Skeletal muscle satellite cell (primary cell): Measurements from ENCODE around the gene TMEM154.

Experiments used
- H3K27me3 ChIP-seq: 2 replicates; pipeline ENCODE4 v1.7.0; 2013; ENCODE audit warnings: low read length; ENCODE audit not compliant: control insufficient read depth, insufficient read depth
- H3K36me3 ChIP-seq: 2 replicates; pipeline ENCODE4 v1.7.0; 2013; ENCODE audit warnings: mild to moderate bottlenecking, control low read depth, low read length; ENCODE audit not compliant: insufficient read depth
- H3K4me1 ChIP-seq: 2 replicates; pipeline ENCODE4 v1.7.0; 2013; ENCODE audit warnings: low read length; ENCODE audit not compliant: control insufficient read depth, insufficient read depth
- H3K4me2 ChIP-seq: 2 replicates; pipeline ENCODE4 v1.7.0; 2013; ENCODE audit warnings: mild to moderate bottlenecking, low read length
- H3K4me3 ChIP-seq: 2 replicates; pipeline ENCODE4 v1.7.0; 2013; ENCODE audit warnings: low read length
- H3K9ac ChIP-seq: 2 replicates; pipeline ENCODE4 v1.7.0; 2013; ENCODE audit warnings: mild to moderate bottlenecking, low read depth, low read length, moderate library complexity
- H3K9me3 ChIP-seq: replicated peaks from 2 replicates; pipeline ENCODE4 v1.7.0; 2013; ENCODE audit warnings: mild to moderate bottlenecking, control low read depth, low read length

TMEM154 gene

GRCh38 chr4:152663203-152664066, 16.4 kb downstream of the TMEM154 start:
- Histone ChIP-seq H3K36me3 (no peaks in the 10 kb centered on the region), H3K27me3 (no peaks in the 10 kb centered on the region), H3K4me2 (no peak overlapping the region), H3K9me3 (no peaks in the 10 kb centered on the region), H3K4me3 (no peak overlapping the region), H3K9ac (no peak overlapping the region), H3K4me1 (no peaks in the 10 kb centered on the region)

DNA sequence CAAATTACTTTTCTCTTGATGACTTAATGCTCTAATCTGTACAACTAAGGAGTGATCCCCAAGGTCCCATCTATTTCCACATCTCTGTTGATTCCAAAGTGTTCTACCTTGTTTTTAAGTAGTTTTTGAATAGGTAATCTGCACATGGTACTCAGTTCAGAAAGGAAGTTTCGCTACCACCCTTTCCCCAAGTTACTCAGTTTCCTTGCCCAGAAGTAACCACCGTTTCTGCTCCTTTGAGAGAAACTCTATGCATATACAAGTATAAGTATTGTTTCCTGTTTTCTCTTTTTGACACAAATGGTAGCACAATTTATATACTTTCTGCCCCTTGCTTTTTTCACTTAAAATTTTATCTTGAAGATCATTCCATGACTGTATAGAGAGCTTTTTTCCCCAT, 18.1 kb downstream of the TMEM154 start:
- Histone ChIP-seq H3K4me2 (no peak overlapping the region), H3K36me3 (no peaks in the 10 kb centered on the region), H3K27me3 (no peaks in the 10 kb centered on the region), H3K4me1 (no peaks in the 10 kb centered on the region), H3K9ac (no peak overlapping the region), H3K9me3 (no peaks in the 10 kb centered on the region), H3K4me3 (no peak overlapping the region)

GRCh38 chr4:152660526-152660925, 19.3 kb downstream of the TMEM154 start:
- no peak overlapping the region for H3K4me3 ChIP-seq
- H3K4me1 ChIP-seq, result no peaks in the 10 kb centered on the region
- no peaks in the 10 kb centered on the region for H3K9me3 ChIP-seq
- no peaks in the 10 kb centered on the region for H3K36me3 ChIP-seq
- H3K4me2 ChIP-seq, result no peak overlapping the region
- H3K9ac ChIP-seq, result no peak overlapping the region
- H3K27me3 ChIP-seq, result no peaks in the 10 kb centered on the region

DNA sequence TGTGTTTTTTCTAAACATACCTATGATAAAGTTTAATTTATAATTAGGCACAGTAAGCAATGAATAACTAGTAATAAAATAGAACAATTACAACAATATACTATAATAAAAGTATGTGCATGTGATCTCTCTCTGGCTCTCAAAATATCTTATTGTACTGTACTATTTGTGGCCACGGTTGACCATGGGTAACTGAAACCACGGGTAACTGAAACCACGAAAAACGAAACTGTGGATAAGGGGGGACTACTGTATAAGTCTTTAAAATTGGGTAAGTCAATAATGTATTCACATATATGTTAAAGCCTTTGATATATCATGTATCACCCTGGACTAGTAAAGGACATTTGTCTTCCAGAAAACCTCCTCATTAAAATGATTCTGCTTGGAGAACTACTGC, 20.0 kb downstream of the TMEM154 start:
- Histone ChIP-seq H3K4me2 (no peak overlapping the region), H3K9ac (no peak overlapping the region), H3K27me3 (no peaks in the 10 kb centered on the region), H3K4me1 (no peaks in the 10 kb centered on the region), H3K9me3 (no peaks in the 10 kb centered on the region), H3K4me3 (no peak overlapping the region), H3K36me3 (no peaks in the 10 kb centered on the region)

GRCh38 chr4:152657657-152658056, 22.1 kb downstream of the TMEM154 start:
- no peak overlapping the region for H3K4me3 ChIP-seq
- H3K9ac ChIP-seq, result no peak overlapping the region
- H3K9me3 ChIP-seq, result no peaks in the 10 kb centered on the region
- no peaks in the 10 kb centered on the region for H3K27me3 ChIP-seq
- no peaks in the 10 kb centered on the region for H3K36me3 ChIP-seq
- H3K4me1 ChIP-seq, result no peaks in the 10 kb centered on the region
- H3K4me2 ChIP-seq, result no peak overlapping the region

DNA sequence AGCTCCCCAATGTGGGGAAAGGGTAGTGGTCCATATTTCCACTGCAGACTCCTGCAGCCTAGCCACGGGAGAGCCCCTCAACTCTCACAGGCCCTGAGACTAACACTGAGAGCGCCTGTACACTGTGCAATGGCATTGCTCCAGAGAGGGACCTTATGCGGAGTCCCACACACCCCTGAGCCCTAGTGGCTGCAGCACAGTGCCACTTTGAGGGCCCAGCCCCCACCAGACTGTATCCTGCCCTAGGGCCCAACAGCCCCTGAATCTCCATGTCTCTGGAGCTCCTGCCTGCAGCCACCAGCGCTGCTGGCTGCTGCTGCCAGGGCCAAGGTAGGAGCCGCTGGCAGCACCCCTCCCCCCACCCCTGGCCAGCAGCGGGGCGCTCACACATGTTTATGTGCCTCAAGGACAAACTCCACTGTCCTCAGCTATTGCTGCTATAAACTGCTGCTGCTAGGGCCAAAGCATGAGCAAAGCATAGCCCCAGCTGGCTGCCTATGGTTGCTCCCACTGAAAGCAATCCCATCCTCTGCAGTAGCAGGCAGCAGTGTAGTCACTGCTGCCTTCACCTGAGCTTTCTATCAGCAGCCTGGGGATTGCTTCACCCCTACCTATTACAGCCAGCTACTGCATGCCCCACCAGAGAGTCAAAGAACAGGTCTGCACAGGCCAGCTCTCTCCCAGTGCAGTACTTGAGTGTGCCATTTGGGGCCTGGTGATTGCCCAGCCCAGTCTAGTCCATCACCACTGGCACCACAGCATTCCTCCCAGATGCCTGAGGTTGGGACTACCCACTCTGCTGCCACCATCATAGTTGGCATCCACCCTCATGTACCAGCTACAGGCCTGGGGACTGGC, 24.3 kb downstream of the TMEM154 start:
- H3K36me3 ChIP-seq, result no peaks in the 10 kb centered on the region
- no peak overlapping the region for H3K9ac ChIP-seq
- no peaks in the 10 kb centered on the region for H3K27me3 ChIP-seq
- no peak overlapping the region for H3K4me3 ChIP-seq
- H3K4me2 ChIP-seq, result no peak overlapping the region
- no peaks in the 10 kb centered on the region for H3K4me1 ChIP-seq
- H3K9me3 ChIP-seq, result no peaks in the 10 kb centered on the region

- no peak overlapping the region for H3K4me3 ChIP-seq
- no peaks in the 10 kb centered on the region for H3K4me1 ChIP-seq
- H3K9ac ChIP-seq, result no peak overlapping the region
- no peaks in the 10 kb centered on the region for H3K36me3 ChIP-seq
- no peaks in the 10 kb centered on the region for H3K27me3 ChIP-seq
- H3K4me2 ChIP-seq, result no peak overlapping the region
- H3K9me3 ChIP-seq, result no peaks in the 10 kb centered on the region
Observed at GRCh38 chr4:152652102-152652501, 27.7 kb downstream of the TMEM154 start.

DNA sequence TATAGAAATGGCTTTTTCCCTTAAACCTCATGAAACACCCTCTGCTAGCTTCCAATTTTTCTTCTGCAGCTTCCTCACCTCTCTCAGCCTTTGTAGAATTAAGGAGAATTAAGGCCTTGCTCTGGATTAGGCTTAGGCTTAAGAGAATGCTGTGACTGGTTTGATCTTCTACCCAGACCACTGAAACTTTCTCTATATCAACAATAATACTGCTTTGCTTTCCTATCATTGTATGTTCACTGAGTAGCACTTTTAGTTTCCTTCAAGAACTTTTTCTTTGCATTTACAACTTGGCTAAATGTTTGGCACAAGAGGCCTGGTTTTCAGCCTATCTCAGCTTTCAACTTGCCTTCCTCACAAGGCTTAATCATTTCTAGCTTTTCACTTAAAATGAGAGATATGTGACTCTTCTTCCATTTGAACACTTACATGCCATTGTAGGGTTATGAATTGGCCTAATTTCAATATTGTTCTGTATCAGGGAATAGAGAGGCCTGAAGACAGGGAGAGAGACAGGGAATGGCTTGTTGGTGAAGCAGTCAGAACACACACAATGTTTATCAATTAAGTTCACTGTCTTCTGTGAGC, 28.2 kb downstream of the TMEM154 start:
- no peak overlapping the region for H3K4me3 ChIP-seq
- H3K9ac ChIP-seq, result no peak overlapping the region
- no peaks in the 10 kb centered on the region for H3K4me1 ChIP-seq
- no peaks in the 10 kb centered on the region for H3K9me3 ChIP-seq
- H3K27me3 ChIP-seq, result no peaks in the 10 kb centered on the region
- H3K4me2 ChIP-seq, result no peak overlapping the region
- H3K36me3 ChIP-seq, result no peaks in the 10 kb centered on the region

DNA sequence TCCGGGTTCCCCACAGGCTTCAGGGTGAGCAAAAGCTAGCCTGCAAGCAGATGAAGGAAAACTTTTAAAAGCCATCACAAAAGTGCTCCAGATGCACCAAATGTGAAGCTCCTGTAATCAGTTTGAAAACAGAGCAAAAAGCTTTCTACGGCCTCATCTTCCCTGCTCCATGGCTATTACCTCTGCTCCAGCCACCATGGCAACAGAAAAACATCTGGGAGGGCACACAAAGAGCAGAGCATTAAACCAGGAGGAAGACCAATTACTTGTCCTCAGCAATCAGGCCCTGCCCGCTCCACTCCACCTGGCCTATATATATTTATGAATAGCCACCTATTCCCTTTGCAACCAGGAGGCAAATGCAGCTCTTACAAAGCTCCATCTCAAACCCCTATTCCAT, 33.6 kb downstream of the TMEM154 start:
- no peaks in the 10 kb centered on the region for H3K4me1 ChIP-seq
- H3K9ac ChIP-seq, result no peak overlapping the region
- H3K4me3 ChIP-seq, result no peak overlapping the region
- no peaks in the 10 kb centered on the region for H3K9me3 ChIP-seq
- no peak overlapping the region for H3K4me2 ChIP-seq
- no peaks in the 10 kb centered on the region for H3K27me3 ChIP-seq
- no peaks in the 10 kb centered on the region for H3K36me3 ChIP-seq

- Histone ChIP-seq H3K9ac (no peak overlapping the region), H3K4me1 (no peaks in the 10 kb centered on the region), H3K27me3 (no peaks in the 10 kb centered on the region), H3K4me3 (no peak overlapping the region), H3K4me2 (no peak overlapping the region), H3K9me3 (no peaks in the 10 kb centered on the region), H3K36me3 (no peaks in the 10 kb centered on the region)
Observed at GRCh38 chr4:152644130-152644529, 35.7 kb downstream of the TMEM154 start.

- H3K4me1 ChIP-seq, result no peaks in the 10 kb centered on the region
- no peak overlapping the region for H3K4me3 ChIP-seq
- H3K9me3 ChIP-seq, result no peaks in the 10 kb centered on the region
- no peaks in the 10 kb centered on the region for H3K27me3 ChIP-seq
- H3K9ac ChIP-seq, result no peak overlapping the region
- H3K4me2 ChIP-seq, result no peak overlapping the region
- H3K36me3 ChIP-seq, result no peaks in the 10 kb centered on the region
Observed at GRCh38 chr4:152643153-152644035, 36.4 kb downstream of the TMEM154 start.
